Spinal cord (tissue), 10 donors: Measurements from ENCODE around the gene RAB11FIP4. TPM values are rescaled to one million over a fixed set of nuclear protein-coding genes. Genes with fewer than 3 reads are reported as not detected.

Source experiments
- DNase-seq, 6 donors: peaks; one replicate each; pipeline versions ENCODE4 v3.0.0 to v3.0.0-alpha.2; 2013 to 2015; ENCODE audit warnings: low spot score in 6 of 6, low read depth in 4 of 6
- H3K27ac ChIP-seq: one replicate; pipeline ENCODE4 v1.5.1; 2013; ENCODE audit warnings: low read depth, low read length, control low read depth
- H3K27me3 ChIP-seq: one replicate; pipeline ENCODE4 v1.6.1; 2013; ENCODE audit warnings: low read length; ENCODE audit not compliant: control insufficient read depth, insufficient read depth
- H3K36me3 ChIP-seq: one replicate; pipeline ENCODE4 v1.6.1; 2013; ENCODE audit warnings: low read length; ENCODE audit not compliant: control insufficient read depth, insufficient read depth
- H3K4me1 ChIP-seq: one replicate; pipeline ENCODE4 v1.6.1; 2013; ENCODE audit warnings: low read length; ENCODE audit not compliant: control insufficient read depth, insufficient read depth
- H3K4me3 ChIP-seq: one replicate; pipeline ENCODE4 v1.5.1; 2013; ENCODE audit warnings: low read depth, low read length, control low read depth
- H3K9me3 ChIP-seq: one replicate; pipeline ENCODE4 v1.6.1; 2013; ENCODE audit warnings: low read length; ENCODE audit not compliant: control insufficient read depth, insufficient read depth
- WGBS: methylation state at CpG from one replicate; pipeline ENCODE4 v1.1.5; 2013; ENCODE audit warnings: missing lambda C conversion rate; ENCODE audit not compliant: insufficient coverage; 5-methylcytosine and 5-hydroxymethylcytosine counted together
- polyA plus RNA-seq, 2 donors: library from polyadenylated mRNA; unstranded; fragments of 120-200 nt; gene quantifications; one replicate each; pipeline ENCODE4 v1.2.1, GENCODE V29; 2013; ENCODE audit not compliant: insufficient read length in 2 of 2
- total RNA-seq, 2 donors: library from RNA; depleted of rRNA in 1 of 2; stranded (reverse); fragments of 120-200 nt in 1 of 2; fragments of >200 nt in 1 of 2; gene quantifications; one replicate each; pipeline versions ENCODE4 v1.2.3 to v1.2.4, GENCODE V29; 2013 to 2014
- donor health status: healthy.

RAB11FIP4 gene
- total and polyA plus RNA-seq, 4 donors, result 15.3 to 50.5 (median 40.1) TPM

DNA sequence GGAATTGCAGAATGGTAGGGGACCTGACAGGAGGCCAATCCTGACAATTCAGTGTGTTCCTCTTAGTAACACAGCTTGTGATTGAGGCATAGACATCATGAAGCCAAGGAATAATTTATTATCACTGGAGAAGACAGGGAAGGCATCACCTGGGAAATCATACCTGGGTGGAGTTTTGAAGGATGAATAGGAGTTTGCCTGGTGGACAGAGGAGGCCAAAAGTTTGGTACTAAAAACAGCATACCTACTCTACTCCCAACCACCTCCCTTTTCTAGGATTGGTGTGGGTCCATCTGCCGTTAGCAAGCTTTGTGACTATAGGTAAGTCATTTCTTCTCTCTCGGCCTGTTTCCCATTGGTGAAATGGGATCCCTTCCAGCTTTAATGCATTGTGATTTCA, 88.0 kb downstream of the RAB11FIP4 start:
- H3K4me1 ChIP-seq, result peaks cover 3% of the 10 kb centered on the region
- no peaks in the 10 kb centered on the region for H3K36me3 ChIP-seq
- WGBS, result no CpG with 5 or more reads among the region's 2 CpGs
- H3K27ac ChIP-seq, result no peak overlapping the region
- H3K9me3 ChIP-seq, result no peaks in the 10 kb centered on the region
- no peaks in the 10 kb centered on the region for H3K27me3 ChIP-seq
- no peak for DNase-seq
- no peak overlapping the region for H3K4me3 ChIP-seq

DNA sequence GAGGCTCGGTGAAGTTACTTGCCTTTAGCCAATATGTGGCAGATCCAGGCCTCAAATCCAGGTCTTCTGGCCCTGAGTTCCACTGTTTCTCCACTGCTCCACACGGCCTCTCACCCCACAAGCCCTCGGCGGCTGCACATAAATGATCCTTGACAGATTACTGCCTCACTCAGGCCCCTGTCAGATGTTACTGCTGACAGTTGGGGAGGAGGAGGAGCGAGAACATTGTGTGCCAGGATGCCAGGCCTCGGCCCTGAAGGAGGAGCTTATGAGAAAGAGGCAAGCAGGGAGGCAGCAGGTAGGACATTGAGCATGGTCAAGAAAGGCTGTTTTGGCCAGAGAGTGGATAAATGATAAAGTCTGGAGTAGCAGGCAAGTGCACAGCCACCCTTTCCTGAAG, 88.6 kb downstream of the RAB11FIP4 start:
- no peak overlapping the region for H3K27ac ChIP-seq
- WGBS, result 80% methylated on average over 4 of the region's 6 CpGs
- no peak for DNase-seq

DNA sequence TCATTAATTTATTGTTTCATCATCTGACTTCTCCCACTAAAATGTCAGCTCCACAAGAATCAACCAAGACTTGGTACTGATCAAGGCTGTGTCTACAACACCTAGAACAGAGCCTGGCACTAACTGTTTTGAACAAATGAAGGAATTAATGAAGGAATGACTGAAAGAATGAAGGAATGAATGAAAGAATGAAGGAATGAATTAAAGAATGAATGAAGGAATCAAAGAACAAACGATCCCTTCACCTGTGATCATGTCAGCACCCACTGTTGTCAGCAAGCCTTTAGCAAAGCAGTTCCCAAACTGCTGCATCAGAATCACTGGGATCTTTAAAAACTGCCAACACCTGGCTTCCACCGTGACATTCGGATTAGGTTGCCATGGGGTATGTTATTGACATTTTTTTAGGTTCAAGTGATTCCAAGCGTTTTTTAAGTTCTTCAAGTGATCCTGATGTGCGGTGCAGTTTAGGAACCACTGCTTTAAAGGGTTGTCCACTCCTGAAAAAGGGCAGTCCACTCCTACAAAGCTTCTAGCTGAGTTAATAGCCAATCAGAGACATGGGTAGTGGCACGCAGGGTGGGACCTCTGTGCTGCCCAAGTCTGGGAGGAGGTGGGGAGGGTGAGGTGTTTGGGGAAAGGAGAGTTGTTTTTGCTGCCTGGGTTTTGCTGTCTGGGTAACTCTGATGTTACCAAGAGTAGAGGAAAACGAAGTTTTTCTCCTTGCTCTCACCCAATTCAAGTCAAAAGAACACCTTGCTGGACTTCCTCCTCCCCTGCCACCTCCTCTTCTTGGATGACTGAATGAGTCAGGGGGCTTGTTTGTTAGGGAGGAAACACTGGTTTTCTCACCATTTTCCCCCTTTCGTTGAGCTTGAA, 89.7 kb downstream of the RAB11FIP4 start:
- WGBS, result 76% methylated on average over 4 of the region's 8 CpGs
- Histone ChIP-seq H3K36me3 (no peaks in the 10 kb centered on the region), H3K27me3 (no peaks in the 10 kb centered on the region)

More for the DNA sequence above, 88.6 kb downstream of the RAB11FIP4 start:
- H3K27me3 ChIP-seq, result no peaks in the 10 kb centered on the region
- peaks cover 3% of the 10 kb centered on the region for H3K4me1 ChIP-seq
- no peak overlapping the region for H3K4me3 ChIP-seq
- H3K36me3 ChIP-seq, result no peaks in the 10 kb centered on the region
- H3K9me3 ChIP-seq, result no peaks in the 10 kb centered on the region

DNA sequence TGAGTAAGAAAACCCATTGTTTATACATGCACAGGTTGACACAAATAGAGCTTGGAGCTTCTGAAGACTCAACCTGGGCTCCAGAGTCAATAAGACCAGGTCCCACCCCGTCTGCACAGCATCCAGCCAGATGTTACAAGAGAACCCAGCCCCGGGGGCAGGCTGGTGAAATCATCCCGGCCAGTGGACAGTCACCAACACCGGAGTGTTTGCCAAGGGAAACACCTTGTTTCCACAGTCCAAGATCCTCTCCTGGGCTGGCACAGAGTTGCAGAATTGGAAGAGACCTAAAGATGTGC, 90.3 kb downstream of the RAB11FIP4 start:
- Histone ChIP-seq H3K4me3 (no peak overlapping the region), H3K36me3 (no peaks in the 10 kb centered on the region), H3K9me3 (no peaks in the 10 kb centered on the region), H3K27me3 (no peaks in the 10 kb centered on the region), H3K4me1 (peaks cover 6% of the 10 kb centered on the region), H3K27ac (no peak overlapping the region)
- WGBS, result 80% methylated on average over 4 of the region's 4 CpGs
- DNase-seq, result no peak

More for the DNA sequence above, 89.7 kb downstream of the RAB11FIP4 start:
- Histone ChIP-seq H3K4me3 (no peak overlapping the region), H3K9me3 (no peaks in the 10 kb centered on the region), H3K4me1 (peaks cover 3% of the 10 kb centered on the region), H3K27ac (no peak overlapping the region)
- DNase-seq, result no peak

DNA sequence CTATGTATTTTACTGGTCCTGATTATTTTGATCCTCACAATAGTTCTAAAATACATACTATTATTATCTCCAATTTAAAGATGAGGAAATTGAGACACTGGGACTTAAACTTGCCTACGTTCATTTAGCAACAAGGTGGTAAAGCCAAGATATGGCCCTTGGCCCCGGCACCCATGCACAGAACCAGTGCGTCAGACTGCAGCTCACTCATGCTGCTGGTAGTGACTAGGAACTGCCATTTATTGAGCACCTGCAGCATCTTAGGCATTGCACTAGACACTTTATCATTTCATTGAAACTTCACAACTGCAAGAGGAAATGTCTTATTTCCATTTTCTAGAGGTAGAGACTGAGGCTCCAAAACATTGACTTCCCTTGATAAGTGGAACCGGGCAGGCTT, 93.3 kb downstream of the RAB11FIP4 start:
- peaks cover 19% of the 10 kb centered on the region for H3K4me1 ChIP-seq
- no peaks in the 10 kb centered on the region for H3K9me3 ChIP-seq
- 92% methylated on average over 4 of the region's 4 CpGs for WGBS
- DNase-seq, result no peak
- no peaks in the 10 kb centered on the region for H3K36me3 ChIP-seq
- H3K27me3 ChIP-seq, result peaks cover 13% of the 10 kb centered on the region
- no peak overlapping the region for H3K27ac ChIP-seq
- no peak overlapping the region for H3K4me3 ChIP-seq

DNA sequence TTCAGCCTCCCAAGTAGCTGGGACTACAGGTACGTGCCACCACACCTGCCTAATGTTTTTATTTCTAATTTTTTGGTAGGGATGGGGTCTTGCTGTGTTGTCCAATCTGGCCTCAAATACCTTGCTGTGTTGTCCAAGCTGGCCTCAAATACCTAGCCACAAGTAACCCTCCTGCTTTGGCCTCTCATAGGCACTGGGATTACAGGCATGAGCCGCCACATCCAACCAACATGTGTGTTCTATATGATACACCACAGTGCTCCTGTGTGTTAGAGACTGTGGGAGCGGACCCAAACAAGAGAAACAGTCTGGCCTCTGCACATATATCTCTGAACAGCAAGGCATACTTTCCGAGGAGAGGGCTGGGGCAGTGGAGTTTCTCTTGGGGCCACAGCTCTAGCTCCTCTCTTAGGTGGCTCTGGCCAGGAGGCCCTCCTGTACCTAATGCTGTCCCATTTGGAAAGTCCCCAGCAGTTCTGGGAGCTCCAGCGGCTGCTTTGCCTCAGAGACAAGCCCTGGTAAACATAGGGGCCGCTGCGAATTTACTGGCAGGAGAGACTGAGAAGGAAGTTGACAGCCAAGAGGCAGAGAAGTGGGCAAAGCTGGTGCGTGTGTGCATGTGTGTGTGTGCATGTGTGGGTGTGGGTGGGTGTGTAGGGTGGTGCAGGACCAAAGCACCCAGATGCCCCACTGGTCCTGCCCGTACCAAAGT, 95.0 kb downstream of the RAB11FIP4 start:
- H3K4me3 ChIP-seq, result no peak overlapping the region
- H3K9me3 ChIP-seq, result no peaks in the 10 kb centered on the region
- WGBS, result 64% methylated on average over 6 of the region's 9 CpGs
- H3K27ac ChIP-seq, result no peak overlapping the region
- H3K36me3 ChIP-seq, result no peaks in the 10 kb centered on the region
- H3K27me3 ChIP-seq, result peaks cover 13% of the 10 kb centered on the region
- peaks cover 19% of the 10 kb centered on the region for H3K4me1 ChIP-seq
- no peak for DNase-seq

DNA sequence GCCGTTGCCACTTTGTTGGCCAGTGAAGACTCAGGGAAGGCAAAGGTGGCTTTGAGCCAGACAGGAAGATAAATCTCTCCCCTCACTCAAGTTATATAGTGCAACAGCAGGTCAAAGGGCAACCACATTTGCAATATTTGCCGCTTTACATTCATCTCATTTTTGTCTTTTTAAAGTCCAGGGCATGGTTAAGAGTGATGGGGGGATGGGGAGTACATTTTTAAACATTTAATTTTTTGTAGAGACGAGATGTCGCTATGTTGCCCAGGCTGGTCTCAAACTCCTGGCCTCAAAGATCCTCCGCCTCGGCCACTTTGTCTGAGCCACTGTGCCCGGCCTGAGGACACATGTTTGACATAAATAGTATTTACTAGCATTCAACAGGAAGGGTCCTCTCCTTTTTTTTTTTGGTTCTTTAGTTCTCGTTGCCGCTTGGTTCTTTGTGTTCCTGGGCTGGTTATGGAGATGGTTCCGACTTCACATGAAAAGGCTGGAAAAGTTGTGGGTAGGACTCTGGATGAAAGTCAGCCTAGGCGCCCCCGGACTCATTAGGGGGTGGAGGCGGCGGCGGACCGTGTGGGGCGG, 95.7 kb downstream of the RAB11FIP4 start:
- Histone ChIP-seq H3K27ac (no peak overlapping the region), H3K27me3 (peaks cover 13% of the 10 kb centered on the region), H3K4me1 (peaks cover 20% of the 10 kb centered on the region), H3K36me3 (no peaks in the 10 kb centered on the region), H3K9me3 (no peaks in the 10 kb centered on the region), H3K4me3 (peak overlapping the region; percentile 41)
- 6% methylated on average over 10 of the region's 17 CpGs for WGBS
- no peak for DNase-seq

DNA sequence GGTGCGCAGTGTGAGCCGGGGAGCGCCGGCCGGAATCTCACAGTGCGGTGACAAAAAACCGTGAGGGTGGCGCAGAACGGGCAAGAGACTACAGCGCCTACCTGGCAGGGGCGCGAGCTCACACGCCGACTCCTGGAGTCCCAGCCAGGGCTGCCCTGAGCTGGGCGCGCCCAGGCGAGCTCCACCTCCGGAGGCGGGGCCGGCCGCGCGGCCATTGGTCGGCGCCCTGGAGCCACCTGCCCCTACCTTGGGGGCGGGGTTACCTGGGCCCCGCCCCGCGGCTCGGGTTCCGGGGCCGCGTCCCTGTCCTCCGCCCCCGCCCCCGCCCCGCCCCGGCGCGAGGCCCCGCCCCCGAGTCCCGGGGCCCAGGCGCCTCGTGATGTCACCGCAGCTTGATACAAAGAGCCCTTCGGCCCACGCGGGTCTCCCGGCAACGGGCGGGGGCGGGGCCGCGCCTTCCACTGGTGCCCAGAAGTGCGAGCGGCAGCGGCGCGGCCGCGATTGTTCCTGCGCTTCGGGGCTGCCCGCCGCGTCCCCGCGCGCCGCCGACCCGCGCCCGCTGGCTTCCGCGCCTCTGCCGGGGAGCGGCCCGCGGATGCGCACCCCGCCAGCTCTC, 96.3 kb downstream of the RAB11FIP4 start:
- Histone ChIP-seq H3K27ac (no peak overlapping the region), H3K27me3 (peaks cover 13% of the 10 kb centered on the region), H3K9me3 (no peaks in the 10 kb centered on the region), H3K4me3 (peak overlapping the region; percentile 41), H3K4me1 (peaks cover 22% of the 10 kb centered on the region), H3K36me3 (no peaks in the 10 kb centered on the region)
- whole genome bisulfite sequencing, result under 1% methylated on average over 79 of the region's 83 CpGs
- peak in 4 of 6 donors; percentile 36 to 91 (median 70) for DNase-seq

DNA sequence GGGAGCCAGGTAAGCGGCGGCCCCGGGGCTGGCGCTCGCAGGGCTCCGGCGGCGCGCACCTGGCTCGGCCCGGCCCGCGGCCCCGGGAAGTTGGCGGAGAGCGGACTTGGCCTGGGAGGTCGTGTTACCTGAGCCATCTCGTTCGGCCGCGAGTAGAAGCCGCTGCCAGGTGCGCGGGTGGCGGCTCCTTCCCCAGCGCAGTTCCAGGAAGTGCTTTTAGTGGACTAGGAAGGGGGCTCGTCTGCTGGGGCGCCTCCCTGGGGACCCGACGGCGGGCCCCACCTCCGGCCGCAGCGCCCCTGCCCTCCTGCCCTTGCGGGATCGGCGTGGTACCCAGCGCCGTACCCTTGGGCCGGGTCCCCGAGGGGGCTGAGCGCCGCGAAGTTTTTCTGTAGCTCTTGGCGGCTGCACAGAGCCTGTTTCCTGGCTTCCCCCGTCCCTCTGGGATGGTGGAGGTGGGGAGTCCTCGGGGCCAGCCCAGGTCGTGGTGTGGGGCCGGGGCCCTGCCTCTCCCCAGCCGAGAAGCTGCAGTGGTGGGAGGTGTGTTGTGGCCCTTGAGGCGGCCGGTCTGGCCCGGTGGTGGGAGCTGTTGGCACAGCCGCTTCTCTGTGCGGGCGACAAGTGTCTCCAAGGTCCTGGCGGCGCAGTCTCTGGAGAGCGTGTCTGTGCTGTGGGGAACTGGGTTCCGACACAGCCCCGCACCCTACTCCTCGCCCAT, 96.9 kb downstream of the RAB11FIP4 start:
- WGBS, result 4% methylated on average over 62 of the region's 62 CpGs
- Histone ChIP-seq H3K9me3 (no peaks in the 10 kb centered on the region), H3K27ac (no peak overlapping the region), H3K36me3 (no peaks in the 10 kb centered on the region), H3K27me3 (peaks cover 13% of the 10 kb centered on the region), H3K4me1 (peaks cover 22% of the 10 kb centered on the region), H3K4me3 (peak overlapping the region; percentile 24)
- DNase-seq, result no peak
